Endothelial cell of umbilical vein (primary cell): ENCODE data around the gene MMP14. TPM values are rescaled to one million over a fixed set of nuclear protein-coding genes. Genes with fewer than 3 reads are reported as not detected.

ENCODE experiments used
- BruUV-seq: library from RNA; stranded (reverse); fragments of 400-500 nt; replicated peaks from 2 replicates; lab custom pipeline; 2021; lab: Mats Ljungman, UMichigan
- CTCF ChIA-PET: fragments of 300-600, 350-600 bp; sonication (Branson Sonifier 250); formaldehyde crosslinking; loops from one replicate; lab custom pipeline; 2021; ENCODE audit warnings: antibody characterized with exemption, inconsistent platforms; lab: Charles Lee
- POLR2A ChIA-PET: fragments of 300-600, 350-600 bp; sonication (Branson Sonifier 250); formaldehyde crosslinking; loops from one replicate; lab custom pipeline; 2021; ENCODE audit warnings: antibody characterized with exemption, inconsistent platforms; lab: Charles Lee
- DNase-seq: peaks from one replicate; pipeline ENCODE4 v3.0.0-alpha.2; 2011; ENCODE audit warnings: low read depth, low spot score
- FAIRE-seq: peaks from 2 replicates; lab custom pipeline; 2011; peaks lifted over from hg19 to GRCh38; lab: Jason Lieb, UNC
- H2AFZ ChIP-seq: 2 replicates; pipeline ENCODE4 v1.6.0; 2012; ENCODE audit warnings: low read depth, low read length, control low read depth, inconsistent platforms
- H3K27ac ChIP-seq: 2 replicates; pipeline ENCODE4 v1.5.1; 2011; ENCODE audit warnings: low read depth, mild to moderate bottlenecking, control low read depth, low read length, moderate library complexity; ENCODE audit not compliant: insufficient read depth
- H3K27me3 ChIP-seq, 2 experiments: 2 replicates each; pipeline versions ENCODE4 v1.6.0 to v1.6.1; 2011; ENCODE audit warnings: low read length in 2 of 2, mixed read lengths in 1 of 2; ENCODE audit not compliant: control insufficient read depth in 2 of 2, insufficient read depth in 2 of 2
- H3K36me3 ChIP-seq, 2 experiments: 2 replicates in 1 of 2; 3 replicates in 1 of 2; pipeline ENCODE4 v1.5.1; 2011; ENCODE audit warnings: low read length in 2 of 2, mild to moderate bottlenecking in 1 of 2, moderate library complexity in 1 of 2; ENCODE audit not compliant: control insufficient read depth in 2 of 2, insufficient read depth in 2 of 2; ENCODE audit errors: extremely low read depth in 1 of 2
- H3K4me1 ChIP-seq: 3 replicates; pipeline ENCODE4 v1.5.1; 2011; ENCODE audit warnings: mild to moderate bottlenecking, low read length; ENCODE audit not compliant: control insufficient read depth, insufficient read depth; ENCODE audit errors: extremely low read depth
- H3K4me2 ChIP-seq: 2 replicates; pipeline ENCODE4 v1.6.1; 2011; ENCODE audit warnings: low read length, control low read depth, mixed read lengths; ENCODE audit not compliant: insufficient read depth
- H3K4me3 ChIP-seq, 3 experiments: fragments of 200-600 bp in 1 of 3; sonication (generic), shearing (Covaris generic) in 1 of 3; replicated peaks in 1 of 3; 2 replicates each; pipeline ENCODE4 v1.5.1; 2011 to 2016; ENCODE audit warnings: control low read depth in 3 of 3, low read length in 3 of 3, mild to moderate bottlenecking in 2 of 3, inconsistent platforms in 1 of 3, low read depth in 1 of 3, moderate library complexity in 1 of 3; ENCODE audit not compliant: insufficient read depth in 1 of 3
- H3K79me2 ChIP-seq: 2 replicates; pipeline ENCODE4 v1.6.0; 2012; ENCODE audit warnings: low read length, inconsistent platforms; ENCODE audit not compliant: control insufficient read depth, insufficient read depth
- H3K9ac ChIP-seq: replicated peaks from 2 replicates; pipeline ENCODE3; 2011; ENCODE audit warnings: low read length, control low read depth; ENCODE audit not compliant: insufficient read depth; ENCODE audit errors: extremely low read depth
- H3K9me1 ChIP-seq: replicated peaks from 3 replicates; pipeline ENCODE4 v1.6.0; 2011; ENCODE audit warnings: mild to moderate bottlenecking, low read length; ENCODE audit not compliant: control insufficient read depth, insufficient read depth; ENCODE audit errors: extremely low read depth
- H3K9me3 ChIP-seq: replicated peaks from 2 replicates; pipeline ENCODE4 v1.5.1; 2012; ENCODE audit warnings: low read length, inconsistent platforms; ENCODE audit not compliant: control insufficient read depth, insufficient read depth
- H4K20me1 ChIP-seq: replicated peaks from 2 replicates; pipeline ENCODE3; 2011; ENCODE audit warnings: mild to moderate bottlenecking, low read length; ENCODE audit not compliant: control insufficient read depth, insufficient read depth; ENCODE audit errors: extremely low read depth
- CTCF ChIP-seq, 2 donors: IDR thresholded peaks; 1 replicate in 1 of 2; 2 replicates in 1 of 2; pipeline ENCODE4 v1.5.1; 2011; ENCODE audit warnings: low read length in 2 of 2, mild to moderate bottlenecking in 2 of 2, moderate library complexity in 2 of 2, control low read depth in 1 of 2, inconsistent platforms in 1 of 2, low read depth in 1 of 2; ENCODE audit not compliant: insufficient read depth in 1 of 2; ENCODE audit errors: extremely low read depth in 1 of 2
- EZH2 ChIP-seq: IDR thresholded peaks from 2 replicates; pipeline ENCODE4 v1.6.1; 2012; ENCODE audit warnings: borderline replicate concordance, low read depth, mild to moderate bottlenecking, moderate library complexity, low read length, inconsistent platforms; ENCODE audit not compliant: severe bottlenecking
- FOS ChIP-seq: IDR thresholded peaks from 2 replicates; pipeline ENCODE4 v1.6.1; 2011; ENCODE audit warnings: mild to moderate bottlenecking, low read length, moderate library complexity, borderline replicate concordance; ENCODE audit not compliant: insufficient read depth
- GATA2 ChIP-seq: IDR thresholded peaks from 2 replicates; pipeline ENCODE4 v1.7.0; 2011; ENCODE audit warnings: low read depth, mild to moderate bottlenecking, moderate library complexity, mixed read lengths, low read length; ENCODE audit not compliant: insufficient read length, insufficient read depth
- JUN ChIP-seq: IDR thresholded peaks from 2 replicates; pipeline ENCODE4 v1.6.1; 2011; ENCODE audit warnings: borderline replicate concordance, low read depth; ENCODE audit not compliant: insufficient read length, insufficient read depth
- MAX ChIP-seq: IDR thresholded peaks from 2 replicates; pipeline ENCODE4 v1.6.1; 2011; ENCODE audit not compliant: insufficient read depth, insufficient read length
- MYC ChIP-seq: IDR thresholded peaks from one replicate; pipeline ENCODE4 v1.6.1; 2011; ENCODE audit warnings: mild to moderate bottlenecking, low read depth, low read length
- POLR2A ChIP-seq: IDR thresholded peaks from 2 replicates; pipeline ENCODE4 v1.6.1; 2012; ENCODE audit warnings: low read depth, mild to moderate bottlenecking, control low read depth, low read length
- POLR2AphosphoS5 ChIP-seq: IDR thresholded peaks from 2 replicates; pipeline ENCODE4 v1.6.1; 2012; ENCODE audit warnings: low read depth, mild to moderate bottlenecking, control low read depth, low read length, moderate library complexity; ENCODE audit not compliant: insufficient read depth
- dilution Hi-C: fragments of 300-500 bp; cut with MboI; formaldehyde crosslinking; loops from one replicate; pipeline ENCODE4 v1.15.0; 2019; ENCODE audit warnings: low sequenced_read_pairs; ENCODE audit not compliant: extremely low pct_ligation_motif_present
- intact Hi-C: fragments of 100-400 bp; cut with micrococcal nuclease; formaldehyde crosslinking; loops from one replicate; pipeline ENCODE4 v1.10.0; 2022
- polyA plus RNA-seq, 4 experiments: library from polyadenylated mRNA; depleted of rRNA in 3 of 4; stranded (reverse) in 3 of 4; unstranded in 1 of 4; fragments of >200 nt; gene quantifications; 2 replicates each; pipeline versions ENCODE4 v1.2.1 to v1.2.3, GENCODE V29; 2011 to 2012; ENCODE audit warnings: missing spikeins in 1 of 4
- total RNA-seq: library from RNA; stranded (reverse); gene quantifications from 2 replicates; pipeline ENCODE4 v1.2.3, GENCODE V29; 2021

MMP14 gene
- total and polyA plus RNA-seq, 2 donors (not counting 3 experiments of a cell fraction or from before 2014, with no cell fraction given): 506 to 603 TPM

- CTCF ChIA-PET: interaction anchor here (1.6 kb wide), 1 partner anchor 226 kb away, joined by 5 read pairs; no protein-coding TSS in a partner anchor
These were observed 39.1 kb upstream of the MMP14 start for GRCh38 chr14:22797017-22797917.

More at GRCh38 chr14:22797017-22797917, 39.1 kb upstream of the MMP14 start:
- Histone ChIP-seq H3K9me3 (no peaks in the 10 kb centered on the region), H4K20me1 (no peaks in the 10 kb centered on the region), H3K79me2 (no peaks in the 10 kb centered on the region), H3K4me2 (no peak overlapping the region), H3K36me3 (peaks cover 0 to 3% of the 10 kb centered on the region in 2 experiments), H3K27ac (no peak overlapping the region), H3K9ac (no peak overlapping the region), H3K27me3 (peaks cover 0 to 5% of the 10 kb centered on the region in 2 experiments), H3K4me3 (no peak overlapping the region), H3K9me1 (no peaks in the 10 kb centered on the region), H3K4me1 (no peaks in the 10 kb centered on the region), H2AFZ (no peak overlapping the region)
- dilution Hi-C loops (no loop called here), intact Hi-C loops (no loop called here)
- POLR2A ChIA-PET: no interaction called here
- FAIRE-seq (no peak), DNase-seq (no peak)
- no TSS peak for BruUV-seq
- TF ChIP-seq POLR2A (no peak), CTCF (IDR thresholded peaks at IDR 0.05; ENCODE audit: extremely low read depth in 1 of 2, insufficient read depth in 1 of 2, low read depth in 1 of 2, low read length in 2 of 2) (no peak), EZH2 (no peak), MAX (no peak), JUN (no peak), GATA2 (no peak), FOS (no peak), MYC (no peak), POLR2AphosphoS5 (no peak)
